ENCODE data around the gene MAP4.

MAP4 gene

GRCh38 chr3:47950453-47951169, 65.6 kb downstream of the MAP4 start:
- Histone ChIP-seq H3K36me3 (ENCODE audit: control insufficient read depth, insufficient read depth, low read length) (peaks cover 2% of the 10 kb centered on the region), H3K4me3 (ENCODE audit: low read depth, low read length) (no peak overlapping the region), H3K9me3 (ENCODE audit: control insufficient read depth, insufficient read depth, low read length) (no peaks in the 10 kb centered on the region), H3K4me1 (ENCODE audit: control insufficient read depth, insufficient read depth, low read length) (no peaks in the 10 kb centered on the region), H3K27me3 (ENCODE audit: control insufficient read depth, insufficient read depth, low read length) (no peaks in the 10 kb centered on the region), H3K9ac (ENCODE audit: low read depth, low read length) (no peak overlapping the region)

GRCh38 chr3:47949979-47950378, 66.2 kb downstream of the MAP4 start:
- no peak overlapping the region for H3K4me3 ChIP-seq (ENCODE audit: low read depth, low read length)
- peaks cover 2% of the 10 kb centered on the region for H3K36me3 ChIP-seq (ENCODE audit: control insufficient read depth, insufficient read depth, low read length)
- H3K27me3 ChIP-seq (ENCODE audit: control insufficient read depth, insufficient read depth, low read length): no peaks in the 10 kb centered on the region
- no peaks in the 10 kb centered on the region for H3K9me3 ChIP-seq (ENCODE audit: control insufficient read depth, insufficient read depth, low read length)
- H3K4me1 ChIP-seq (ENCODE audit: control insufficient read depth, insufficient read depth, low read length): no peaks in the 10 kb centered on the region
- no peak overlapping the region for H3K9ac ChIP-seq (ENCODE audit: low read depth, low read length)

DNA sequence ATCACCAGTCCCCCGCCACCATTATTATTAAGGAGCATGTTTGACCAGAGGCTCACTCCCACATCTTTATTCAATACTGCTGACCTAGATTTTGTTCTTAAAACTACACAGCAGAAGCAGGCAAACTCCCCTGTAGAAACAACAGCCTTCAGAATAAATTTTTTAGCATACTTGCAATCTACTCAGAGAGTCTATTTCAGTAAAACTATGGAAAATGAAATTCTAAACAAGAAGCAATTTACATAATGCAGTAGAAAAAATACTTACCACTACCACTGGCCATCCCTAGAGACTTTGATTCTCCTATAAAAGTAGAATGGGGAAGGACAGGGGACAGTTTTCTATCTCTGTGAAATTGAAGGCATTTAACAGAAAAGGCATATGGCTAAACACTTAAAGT, 76.0 kb downstream of the MAP4 start:
- no peaks in the 10 kb centered on the region for H3K36me3 ChIP-seq (ENCODE audit: control insufficient read depth, insufficient read depth, low read length)
- H3K4me1 ChIP-seq (ENCODE audit: control insufficient read depth, insufficient read depth, low read length): no peaks in the 10 kb centered on the region
- H3K9me3 ChIP-seq (ENCODE audit: control insufficient read depth, insufficient read depth, low read length): no peaks in the 10 kb centered on the region
- H3K27me3 ChIP-seq (ENCODE audit: control insufficient read depth, insufficient read depth, low read length): no peaks in the 10 kb centered on the region
- no peak overlapping the region for H3K4me3 ChIP-seq (ENCODE audit: low read depth, low read length)
- H3K9ac ChIP-seq (ENCODE audit: low read depth, low read length): no peak overlapping the region

- no peaks in the 10 kb centered on the region for H3K9me3 ChIP-seq (ENCODE audit: control insufficient read depth, insufficient read depth, low read length)
- H3K36me3 ChIP-seq (ENCODE audit: control insufficient read depth, insufficient read depth, low read length): peaks cover 2% of the 10 kb centered on the region
- no peak overlapping the region for H3K9ac ChIP-seq (ENCODE audit: low read depth, low read length)
- H3K4me1 ChIP-seq (ENCODE audit: control insufficient read depth, insufficient read depth, low read length): no peaks in the 10 kb centered on the region
- no peaks in the 10 kb centered on the region for H3K27me3 ChIP-seq (ENCODE audit: control insufficient read depth, insufficient read depth, low read length)
- H3K4me3 ChIP-seq (ENCODE audit: low read depth, low read length): no peak overlapping the region
Observed at GRCh38 chr3:47932421-47932820, 83.8 kb downstream of the MAP4 start.

- Histone ChIP-seq H3K9me3 (ENCODE audit: control insufficient read depth, insufficient read depth, low read length) (no peaks in the 10 kb centered on the region), H3K4me1 (ENCODE audit: control insufficient read depth, insufficient read depth, low read length) (no peaks in the 10 kb centered on the region), H3K27me3 (ENCODE audit: control insufficient read depth, insufficient read depth, low read length) (no peaks in the 10 kb centered on the region), H3K36me3 (ENCODE audit: control insufficient read depth, insufficient read depth, low read length) (peaks cover 2% of the 10 kb centered on the region), H3K4me3 (ENCODE audit: low read depth, low read length) (no peak overlapping the region), H3K9ac (ENCODE audit: low read depth, low read length) (no peak overlapping the region)
Observed at GRCh38 chr3:47930979-47931378, 85.2 kb downstream of the MAP4 start.

DNA sequence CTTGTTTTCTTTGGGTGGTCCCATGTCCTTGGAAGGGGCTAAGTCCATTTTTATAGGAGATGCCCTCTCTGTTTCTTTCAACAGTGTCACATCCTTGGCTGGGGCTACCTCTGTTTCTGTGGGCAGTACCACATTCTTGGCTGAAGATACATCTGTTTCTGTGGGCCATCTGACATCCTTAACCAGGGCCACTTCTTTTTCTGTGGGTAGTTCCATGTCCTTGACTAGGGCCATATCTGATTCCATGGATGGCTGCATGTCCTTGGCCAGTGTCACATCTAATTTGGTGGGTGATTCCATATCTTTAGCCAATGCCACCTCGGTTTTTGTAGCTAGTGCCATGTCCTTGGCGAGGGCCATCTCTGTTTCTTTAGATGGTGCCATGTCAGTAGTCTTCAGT, 99.5 kb downstream of the MAP4 start:
- no peaks in the 10 kb centered on the region for H3K27me3 ChIP-seq (ENCODE audit: control insufficient read depth, insufficient read depth, low read length)
- H3K4me3 ChIP-seq (ENCODE audit: low read depth, low read length): no peak overlapping the region
- H3K36me3 ChIP-seq (ENCODE audit: control insufficient read depth, insufficient read depth, low read length): peaks cover 30% of the 10 kb centered on the region
- no peaks in the 10 kb centered on the region for H3K4me1 ChIP-seq (ENCODE audit: control insufficient read depth, insufficient read depth, low read length)
- no peaks in the 10 kb centered on the region for H3K9me3 ChIP-seq (ENCODE audit: control insufficient read depth, insufficient read depth, low read length)
- H3K9ac ChIP-seq (ENCODE audit: low read depth, low read length): no peak overlapping the region

DNA sequence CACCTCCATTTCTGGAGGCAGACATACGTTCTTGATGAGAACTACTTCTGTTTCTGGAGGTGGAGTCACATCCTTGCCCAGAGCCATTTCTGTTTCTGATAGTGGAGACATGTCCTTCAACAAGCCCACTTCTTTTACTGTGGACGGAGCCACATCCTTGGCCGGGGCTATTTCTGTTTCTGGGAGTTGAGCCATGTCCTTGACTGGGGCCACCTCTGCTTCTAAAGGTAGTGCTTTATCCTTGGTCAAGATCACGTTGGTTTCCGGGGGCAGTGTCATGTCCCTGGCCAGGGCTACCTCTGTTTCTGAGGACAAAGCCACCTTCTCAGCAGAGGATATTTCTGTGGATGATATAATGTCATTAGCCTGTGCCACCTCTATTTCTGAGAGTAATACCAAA, 100.0 kb downstream of the MAP4 start:
- peaks cover 25% of the 10 kb centered on the region for H3K36me3 ChIP-seq (ENCODE audit: control insufficient read depth, insufficient read depth, low read length)
- no peak overlapping the region for H3K4me3 ChIP-seq (ENCODE audit: low read depth, low read length)
- no peaks in the 10 kb centered on the region for H3K9me3 ChIP-seq (ENCODE audit: control insufficient read depth, insufficient read depth, low read length)
- H3K4me1 ChIP-seq (ENCODE audit: control insufficient read depth, insufficient read depth, low read length): no peaks in the 10 kb centered on the region
- H3K9ac ChIP-seq (ENCODE audit: low read depth, low read length): no peak overlapping the region
- H3K27me3 ChIP-seq (ENCODE audit: control insufficient read depth, insufficient read depth, low read length): no peaks in the 10 kb centered on the region

DNA sequence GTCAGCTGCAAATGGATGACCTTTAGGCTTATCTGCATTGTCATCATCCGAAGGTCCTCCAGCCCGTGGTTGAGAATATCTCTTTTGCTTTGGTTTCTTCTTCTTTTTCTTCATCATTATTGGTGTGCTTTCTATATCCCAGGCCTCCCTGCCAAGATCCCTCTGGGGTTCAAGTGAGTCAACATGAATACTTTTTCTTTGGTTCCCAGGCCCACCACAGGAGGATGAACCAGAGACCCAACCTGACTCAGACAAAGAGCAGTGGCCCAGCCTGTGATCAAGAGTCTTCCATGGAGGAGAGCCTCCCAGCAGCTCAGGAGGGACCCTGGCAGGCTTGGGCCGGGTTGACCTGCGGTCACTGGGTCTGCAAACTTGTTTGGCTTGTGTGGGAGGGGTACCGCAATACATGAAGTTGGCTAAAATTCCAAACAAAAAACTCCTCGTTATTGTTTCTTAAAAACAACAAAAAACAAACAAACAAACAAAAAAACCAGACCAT, 104.2 kb downstream of the MAP4 start:
- H3K9me3 ChIP-seq (ENCODE audit: control insufficient read depth, insufficient read depth, low read length): no peaks in the 10 kb centered on the region
- no peaks in the 10 kb centered on the region for H3K27me3 ChIP-seq (ENCODE audit: control insufficient read depth, insufficient read depth, low read length)
- H3K36me3 ChIP-seq (ENCODE audit: control insufficient read depth, insufficient read depth, low read length): peaks cover 19% of the 10 kb centered on the region
- H3K4me3 ChIP-seq (ENCODE audit: low read depth, low read length): no peak overlapping the region
- H3K9ac ChIP-seq (ENCODE audit: low read depth, low read length): no peak overlapping the region
- no peaks in the 10 kb centered on the region for H3K4me1 ChIP-seq (ENCODE audit: control insufficient read depth, insufficient read depth, low read length)

DNA sequence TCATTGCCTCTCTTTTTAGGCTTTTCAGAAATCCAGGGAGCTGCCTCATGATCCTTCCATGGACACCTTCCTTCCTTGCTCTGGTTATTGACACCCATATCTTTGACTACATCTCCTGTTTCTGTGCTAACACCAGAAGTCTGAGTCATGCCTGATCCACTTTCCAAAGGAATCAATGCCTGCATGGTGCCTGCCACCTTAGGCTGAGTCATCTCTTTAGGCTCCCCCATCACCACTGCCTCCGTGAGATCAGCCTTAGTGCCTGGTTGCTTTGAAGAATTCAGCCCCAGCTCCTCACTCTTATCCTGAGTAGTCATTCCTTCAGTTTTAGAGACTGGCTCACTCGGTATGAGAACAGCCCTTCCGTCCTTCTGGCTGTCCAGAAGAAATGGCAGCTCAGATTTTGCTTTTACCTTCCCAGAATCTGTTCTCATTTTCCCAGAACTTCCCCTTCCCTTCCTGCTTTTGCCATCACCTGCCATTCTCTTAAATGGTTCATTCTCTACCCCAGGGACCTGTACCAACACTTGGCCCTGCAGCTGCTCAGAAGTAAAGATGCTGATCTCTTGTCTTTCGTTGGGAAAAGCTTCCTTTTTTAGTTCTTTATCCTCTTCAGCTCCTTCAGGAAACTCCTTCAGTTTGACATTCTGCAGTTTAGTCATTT, 105.3 kb downstream of the MAP4 start:
- no peaks in the 10 kb centered on the region for H3K9me3 ChIP-seq (ENCODE audit: control insufficient read depth, insufficient read depth, low read length)
- H3K4me3 ChIP-seq (ENCODE audit: low read depth, low read length): no peak overlapping the region
- H3K36me3 ChIP-seq (ENCODE audit: control insufficient read depth, insufficient read depth, low read length): peaks cover 9% of the 10 kb centered on the region
- H3K9ac ChIP-seq (ENCODE audit: low read depth, low read length): no peak overlapping the region
- H3K4me1 ChIP-seq (ENCODE audit: control insufficient read depth, insufficient read depth, low read length): no peaks in the 10 kb centered on the region
- H3K27me3 ChIP-seq (ENCODE audit: control insufficient read depth, insufficient read depth, low read length): no peaks in the 10 kb centered on the region

- peaks cover 3% of the 10 kb centered on the region for H3K36me3 ChIP-seq (ENCODE audit: control insufficient read depth, insufficient read depth, low read length)
Observed at GRCh38 chr3:47910233-47910632, 106.0 kb downstream of the MAP4 start.

GRCh38 chr3:47909607-47910006, 106.6 kb downstream of the MAP4 start:
- H3K4me1 ChIP-seq (ENCODE audit: control insufficient read depth, insufficient read depth, low read length): no peaks in the 10 kb centered on the region

More at GRCh38 chr3:47910233-47910632, 106.0 kb downstream of the MAP4 start:
- H3K4me1 ChIP-seq (ENCODE audit: control insufficient read depth, insufficient read depth, low read length): no peaks in the 10 kb centered on the region
- no peaks in the 10 kb centered on the region for H3K9me3 ChIP-seq (ENCODE audit: control insufficient read depth, insufficient read depth, low read length)
- H3K27me3 ChIP-seq (ENCODE audit: control insufficient read depth, insufficient read depth, low read length): no peaks in the 10 kb centered on the region
- H3K9ac ChIP-seq (ENCODE audit: low read depth, low read length): no peak overlapping the region
- no peak overlapping the region for H3K4me3 ChIP-seq (ENCODE audit: low read depth, low read length)

GRCh38 chr3:47908744-47909143, 107.5 kb downstream of the MAP4 start:
- H3K4me1 ChIP-seq (ENCODE audit: control insufficient read depth, insufficient read depth, low read length): no peaks in the 10 kb centered on the region
- no peaks in the 10 kb centered on the region for H3K36me3 ChIP-seq (ENCODE audit: control insufficient read depth, insufficient read depth, low read length)
- no peaks in the 10 kb centered on the region for H3K9me3 ChIP-seq (ENCODE audit: control insufficient read depth, insufficient read depth, low read length)
- H3K9ac ChIP-seq (ENCODE audit: low read depth, low read length): no peak overlapping the region
- H3K27me3 ChIP-seq (ENCODE audit: control insufficient read depth, insufficient read depth, low read length): no peaks in the 10 kb centered on the region
- H3K4me3 ChIP-seq (ENCODE audit: low read depth, low read length): no peak overlapping the region

More at GRCh38 chr3:47909607-47910006, 106.6 kb downstream of the MAP4 start:
- Histone ChIP-seq H3K27me3 (ENCODE audit: control insufficient read depth, insufficient read depth, low read length) (no peaks in the 10 kb centered on the region), H3K9me3 (ENCODE audit: control insufficient read depth, insufficient read depth, low read length) (no peaks in the 10 kb centered on the region), H3K4me3 (ENCODE audit: low read depth, low read length) (no peak overlapping the region), H3K36me3 (ENCODE audit: control insufficient read depth, insufficient read depth, low read length) (peaks cover 3% of the 10 kb centered on the region), H3K9ac (ENCODE audit: low read depth, low read length) (no peak overlapping the region)

All from iPS-15b (cell line).